ENCODE measurements around the gene SYNPO2. TPM values are rescaled to one million over a fixed set of nuclear protein-coding genes. Genes with fewer than 3 reads are reported as not detected.
A peak's percentile ranks its signal among the peaks of the same experiment; 100 is the strongest.

Gene SYNPO2
- total RNA-seq, 2 donors from 2014 or later = 9.5 to 266 TPM

GRCh38 chr4:118985170-118986000 lies 96.7 kb downstream of the SYNPO2 start:
- Histone ChIP-seq H3K9ac (ENCODE audit: low read depth in 2 of 2, low read length in 2 of 2) (no peak overlapping the region), H3K36me3 (no peaks in the 10 kb centered on the region), H3K27me3 (no peaks in the 10 kb centered on the region), H3K4me1 (no peaks in the 10 kb centered on the region), H3K9me3 (no peaks in the 10 kb centered on the region), H3K4me3 (no peak overlapping the region), H3K27ac (no peak overlapping the region)
- TF ChIP-seq, protein P1, sequence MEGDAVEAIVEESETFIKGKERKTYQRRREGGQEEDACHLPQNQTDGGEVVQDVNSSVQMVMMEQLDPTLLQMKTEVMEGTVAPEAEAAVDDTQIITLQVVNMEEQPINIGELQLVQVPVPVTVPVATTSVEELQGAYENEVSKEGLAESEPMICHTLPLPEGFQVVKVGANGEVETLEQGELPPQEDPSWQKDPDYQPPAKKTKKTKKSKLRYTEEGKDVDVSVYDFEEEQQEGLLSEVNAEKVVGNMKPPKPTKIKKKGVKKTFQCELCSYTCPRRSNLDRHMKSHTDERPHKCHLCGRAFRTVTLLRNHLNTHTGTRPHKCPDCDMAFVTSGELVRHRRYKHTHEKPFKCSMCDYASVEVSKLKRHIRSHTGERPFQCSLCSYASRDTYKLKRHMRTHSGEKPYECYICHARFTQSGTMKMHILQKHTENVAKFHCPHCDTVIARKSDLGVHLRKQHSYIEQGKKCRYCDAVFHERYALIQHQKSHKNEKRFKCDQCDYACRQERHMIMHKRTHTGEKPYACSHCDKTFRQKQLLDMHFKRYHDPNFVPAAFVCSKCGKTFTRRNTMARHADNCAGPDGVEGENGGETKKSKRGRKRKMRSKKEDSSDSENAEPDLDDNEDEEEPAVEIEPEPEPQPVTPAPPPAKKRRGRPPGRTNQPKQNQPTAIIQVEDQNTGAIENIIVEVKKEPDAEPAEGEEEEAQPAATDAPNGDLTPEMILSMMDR (IDR thresholded peaks at IDR 0.05) = no peak
- no peak for DNase-seq
- intact Hi-C loops (cut with DNase I) = loop anchor here (10.0 kb wide), 3 partner anchors 509 to 1069 kb away; partner anchors contain the start of gene PDE5A

GRCh38 chr4:118987959-118988634 lies 99.4 kb downstream of the SYNPO2 start:
- no peaks in the 10 kb centered on the region for H3K9me3 ChIP-seq
- H3K9ac ChIP-seq (ENCODE audit: low read depth in 2 of 2, low read length in 2 of 2) = no peak overlapping the region
- no peak overlapping the region for H3K4me3 ChIP-seq
- no peaks in the 10 kb centered on the region for H3K36me3 ChIP-seq
- H3K27me3 ChIP-seq = no peaks in the 10 kb centered on the region
- peak overlapping the region; percentile 53 for H3K27ac ChIP-seq
- intact Hi-C loops (cut with DNase I) = loop anchor here (10.0 kb wide), 3 partner anchors 507 to 1067 kb away; partner anchors contain the start of gene PDE5A
- no peaks in the 10 kb centered on the region for H3K4me1 ChIP-seq
- TF ChIP-seq, protein P1 (IDR thresholded peaks at IDR 0.05) = no peak
- no peak for DNase-seq

DNA sequence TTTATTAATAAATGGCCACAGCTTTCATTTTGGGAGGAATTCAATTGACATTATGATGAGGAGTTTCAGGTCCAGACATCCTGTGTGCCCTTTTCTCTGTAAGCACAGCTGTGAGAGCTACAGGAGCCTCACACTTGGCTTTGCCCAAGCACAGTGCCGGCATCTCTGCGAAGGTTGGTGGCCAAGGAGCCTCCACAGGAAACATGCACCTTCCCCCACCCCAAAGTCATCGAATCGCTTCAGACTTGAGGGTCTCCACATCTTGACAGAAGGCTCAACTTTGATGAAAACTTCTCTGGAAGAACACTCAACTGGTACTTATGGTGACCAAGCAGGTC lies 100.0 kb downstream of the SYNPO2 start:
- no peak overlapping the region for H3K9ac ChIP-seq (ENCODE audit: low read depth in 2 of 2, low read length in 2 of 2)
- no peak for DNase-seq
- no peaks in the 10 kb centered on the region for H3K36me3 ChIP-seq
- no peaks in the 10 kb centered on the region for H3K27me3 ChIP-seq
- TF ChIP-seq, protein P1 (IDR thresholded peaks at IDR 0.05) = no peak
- intact Hi-C loops (cut with DNase I) = loop anchor here (10.0 kb wide), 3 partner anchors 506 to 1066 kb away; partner anchors contain the start of gene PDE5A
- H3K27ac ChIP-seq = peak overlapping the region; percentile 53
- no peak overlapping the region for H3K4me3 ChIP-seq
- H3K4me1 ChIP-seq = no peaks in the 10 kb centered on the region
- no peaks in the 10 kb centered on the region for H3K9me3 ChIP-seq

DNA sequence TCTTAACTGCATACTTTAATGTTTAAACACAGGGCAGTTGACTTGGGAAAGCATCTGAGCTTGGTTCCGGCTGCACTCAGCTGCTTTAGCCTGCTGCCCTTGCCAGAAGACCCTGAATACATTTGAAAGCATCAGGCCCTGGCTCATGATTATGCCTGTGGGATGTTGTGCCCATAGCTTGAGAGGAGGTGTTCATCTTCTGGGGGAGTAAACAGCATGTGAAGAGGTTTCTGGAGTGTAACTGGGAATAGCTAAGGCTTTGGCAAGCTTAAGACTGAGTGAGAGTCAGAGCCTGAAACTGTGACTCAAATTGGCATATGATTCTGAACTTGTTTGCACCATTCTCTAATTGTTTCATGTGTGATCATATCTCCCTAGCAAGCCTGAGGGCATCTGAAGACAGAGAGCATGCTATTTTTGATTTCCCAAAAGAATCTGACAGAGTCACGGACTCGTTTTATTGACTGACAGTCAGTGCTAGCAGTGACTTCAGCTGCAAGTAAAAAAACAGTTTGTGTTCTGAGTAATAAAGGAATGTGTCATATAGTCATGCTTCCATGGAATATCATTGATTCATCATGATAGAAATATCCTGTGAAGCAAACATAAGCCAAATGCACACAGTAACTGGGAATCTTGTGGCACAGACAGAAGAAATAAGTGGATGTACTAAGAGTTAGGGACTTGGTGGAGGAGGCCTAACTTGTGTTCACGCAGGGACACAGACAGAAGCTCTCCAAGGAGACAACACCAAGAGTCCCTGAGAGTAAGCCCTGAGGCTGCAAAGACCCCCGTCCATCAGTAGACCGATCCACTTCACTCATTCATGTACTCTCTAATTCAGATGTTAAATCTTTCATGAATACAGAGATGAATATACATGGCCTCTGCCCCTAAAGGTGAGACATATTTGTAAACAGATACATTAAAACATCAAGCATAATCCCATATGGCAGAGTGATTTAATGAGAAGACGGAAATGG lies 100.7 kb downstream of the SYNPO2 start:
- Histone ChIP-seq H3K27me3 (no peaks in the 10 kb centered on the region), H3K4me3 (no peak overlapping the region), H3K36me3 (no peaks in the 10 kb centered on the region), H3K4me1 (no peaks in the 10 kb centered on the region), H3K9ac (ENCODE audit: low read depth in 2 of 2, low read length in 2 of 2) (no peak overlapping the region), H3K27ac (peak overlapping the region; percentile 53), H3K9me3 (no peaks in the 10 kb centered on the region)
- TF ChIP-seq, protein P1 (IDR thresholded peaks at IDR 0.05) = no peak
- intact Hi-C loops (cut with DNase I) = loop anchor here (5.0 to 10.0 kb wide), 4 partner anchors 43 to 1065 kb away; partner anchors contain the start of gene PDE5A
- no peak for DNase-seq

DNA sequence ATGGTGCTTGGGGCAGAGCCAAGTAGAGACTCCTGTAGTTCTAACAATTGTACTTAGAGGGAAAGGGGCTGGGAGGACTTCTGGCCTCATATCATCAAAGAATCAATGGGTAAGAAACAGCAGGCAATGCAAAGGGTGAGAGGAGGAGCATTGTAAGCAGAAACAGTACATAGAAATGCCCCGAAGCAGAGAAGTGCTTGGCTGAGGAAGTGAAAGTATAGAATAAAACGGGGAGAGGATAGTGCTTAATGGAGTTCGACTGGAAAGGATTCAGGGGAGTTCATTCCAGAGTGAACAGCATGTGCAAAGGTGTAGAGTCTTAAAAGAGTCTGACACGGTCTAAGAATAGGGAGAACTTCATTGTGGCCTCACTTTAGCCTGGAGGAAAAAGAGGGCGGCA lies 103.0 kb downstream of the SYNPO2 start:
- TF ChIP-seq, protein P1 (IDR thresholded peaks at IDR 0.05) = no peak
- Histone ChIP-seq H3K4me1 (no peaks in the 10 kb centered on the region), H3K36me3 (no peaks in the 10 kb centered on the region), H3K27ac (no peak overlapping the region), H3K9ac (ENCODE audit: low read depth in 2 of 2, low read length in 2 of 2) (no peak overlapping the region), H3K27me3 (no peaks in the 10 kb centered on the region), H3K9me3 (no peaks in the 10 kb centered on the region), H3K4me3 (no peak overlapping the region)
- intact Hi-C loops (cut with DNase I) = loop anchor here (5.0 kb wide), 1 partner anchor 41 kb away; no protein-coding TSS in a partner anchor
- DNase-seq = no peak

Measured in colonic mucosa (tissue), 4 donors.